ENCODE measurements around the gene RNF220.

The RNF220 gene

GRCh38 chr1:44405031-44405797 lies at the start of gene RNF220:
Gene RNF220 (plus strand): TSS chr1:44405255.
- DNase-seq: peak; percentile 75

GRCh38 chr1:44355582-44356305 lies 49.3 kb upstream of the RNF220 start:
- DNase-seq: no peak

GRCh38 chr1:44357710-44358109 lies 47.3 kb upstream of the RNF220 start:
- DNase-seq: no peak

- DNase-seq: no peak
These were observed 45.7 kb upstream of the RNF220 start for GRCh38 chr1:44359234-44359935.

GRCh38 chr1:44361478-44361877 lies 43.6 kb upstream of the RNF220 start:
- no peak for DNase-seq

GRCh38 chr1:44366371-44366975 lies 38.6 kb upstream of the RNF220 start:
- no peak for DNase-seq

- no peak for DNase-seq
These were observed 37.1 kb upstream of the RNF220 start for GRCh38 chr1:44367944-44368343.

GRCh38 chr1:44368471-44369151 lies 36.4 kb upstream of the RNF220 start:
- DNase-seq: no peak

GRCh38 chr1:44371206-44371605 lies 33.8 kb upstream of the RNF220 start:
- no peak for DNase-seq

GRCh38 chr1:44375547-44375946 lies 29.5 kb upstream of the RNF220 start:
- no peak for DNase-seq

- peak; percentile 43 for DNase-seq
These were observed 26.9 kb upstream of the RNF220 start for GRCh38 chr1:44377925-44378784.

GRCh38 chr1:44380666-44381177 lies 24.3 kb upstream of the RNF220 start:
- DNase-seq: no peak

GRCh38 chr1:44388551-44388950 lies 16.5 kb upstream of the RNF220 start:
- no peak for DNase-seq

GRCh38 chr1:44389437-44389836 lies 15.6 kb upstream of the RNF220 start:
- no peak for DNase-seq

- DNase-seq: no peak
These were observed 14.8 kb upstream of the RNF220 start for GRCh38 chr1:44390277-44390676.

- DNase-seq: no peak
These were observed 3.5 kb upstream of the RNF220 start for GRCh38 chr1:44401256-44402228.

- DNase-seq: peak; percentile 33
These were observed 1.0 kb downstream of the RNF220 start for GRCh38 chr1:44405798-44406736.

GRCh38 chr1:44406737-44407429 lies 1.8 kb downstream of the RNF220 start:
- DNase-seq: no peak

Measured in right hindlimb (tissue), 1 donor.